Measurements from ENCODE around the gene ASTN1. TPM values are rescaled to one million over a fixed set of nuclear protein-coding genes. Genes with fewer than 3 reads are reported as not detected.

ASTN1 gene
- total and polyA plus RNA-seq, 2 experiments from 2014 or later, result 1.1 TPM; not detected in 1

- H3K27ac ChIP-seq, result no peak overlapping the region
- no peak overlapping the region for H3K4me2 ChIP-seq
- no peak overlapping the region for H3K4me3 ChIP-seq
- H3K9me2 ChIP-seq (replicated peaks; ENCODE audit: insufficient read depth), result no peaks in the 10 kb centered on the region
- no peaks in the 10 kb centered on the region for H3K79me2 ChIP-seq
- no peak for DNase-seq (ENCODE audit: low spot score)
- H3K4me1 ChIP-seq (ENCODE audit: insufficient read depth), result no peaks in the 10 kb centered on the region
- peaks cover 40% of the 10 kb centered on the region for H3K27me3 ChIP-seq
- no peaks in the 10 kb centered on the region for H3K36me3 ChIP-seq (replicated peaks; ENCODE audit: insufficient read depth, low read depth)
- H2AFZ ChIP-seq, result no peak overlapping the region
- WGBS (ENCODE audit: low lambda C conversion rate, missing lambda C conversion rate), result 49% methylated on average over 4 of the region's 4 CpGs
- no peaks in the 10 kb centered on the region for H4K20me1 ChIP-seq (ENCODE audit: insufficient read depth, poor library complexity, severe bottlenecking)
- TF ChIP-seq EZH2 (IDR thresholded peaks at IDR 0.05; ENCODE audit: borderline replicate concordance), result no peak
- no peak for TF ChIP-seq CTCF (IDR thresholded peaks at IDR 0.05; ENCODE audit: poor library complexity)
- TF ChIP-seq EZH2phosphoT487 (IDR thresholded peaks at IDR 0.05; ENCODE audit: low read depth, severe bottlenecking, unreplicated experiment), result no peak
- H3K9me3 ChIP-seq (ENCODE audit: low read depth), result no peaks in the 10 kb centered on the region
Observed at GRCh38 chr1:176903474-176903873, 261.0 kb downstream of the ASTN1 start.

- TF ChIP-seq CTCF (IDR thresholded peaks at IDR 0.05; ENCODE audit: poor library complexity) (no peak), EZH2phosphoT487 (IDR thresholded peaks at IDR 0.05; ENCODE audit: low read depth, severe bottlenecking, unreplicated experiment) (no peak), EZH2 (IDR thresholded peaks at IDR 0.05; ENCODE audit: borderline replicate concordance) (no peak)
- H3K4me2 ChIP-seq, result no peak overlapping the region
- H3K79me2 ChIP-seq, result no peaks in the 10 kb centered on the region
- 81% methylated on average over 2 of the region's 2 CpGs for WGBS (ENCODE audit: low lambda C conversion rate, missing lambda C conversion rate)
- H3K27ac ChIP-seq, result no peak overlapping the region
- H3K9me3 ChIP-seq (ENCODE audit: low read depth), result no peaks in the 10 kb centered on the region
- H3K4me1 ChIP-seq (ENCODE audit: insufficient read depth), result no peaks in the 10 kb centered on the region
- no peak overlapping the region for H2AFZ ChIP-seq
- H3K9me2 ChIP-seq (replicated peaks; ENCODE audit: insufficient read depth), result no peaks in the 10 kb centered on the region
- no peaks in the 10 kb centered on the region for H4K20me1 ChIP-seq (ENCODE audit: insufficient read depth, poor library complexity, severe bottlenecking)
- no peaks in the 10 kb centered on the region for H3K36me3 ChIP-seq (replicated peaks; ENCODE audit: insufficient read depth, low read depth)
- no peak for DNase-seq (ENCODE audit: low spot score)
- no peak overlapping the region for H3K4me3 ChIP-seq
- H3K27me3 ChIP-seq, result peaks cover 45% of the 10 kb centered on the region
Observed at GRCh38 chr1:176899321-176899720, 265.2 kb downstream of the ASTN1 start.

GRCh38 chr1:176897350-176898236, 266.9 kb downstream of the ASTN1 start:
- no peak overlapping the region for H2AFZ ChIP-seq
- no peaks in the 10 kb centered on the region for H3K4me1 ChIP-seq (ENCODE audit: insufficient read depth)
- H3K4me3 ChIP-seq, result no peak overlapping the region

More at GRCh38 chr1:176897350-176898236, 266.9 kb downstream of the ASTN1 start:
- Histone ChIP-seq H3K9me3 (ENCODE audit: low read depth) (no peaks in the 10 kb centered on the region), H3K9me2 (replicated peaks; ENCODE audit: insufficient read depth) (no peaks in the 10 kb centered on the region), H3K4me2 (peak overlapping the region; percentile 76), H3K27me3 (peaks cover 43% of the 10 kb centered on the region), H3K36me3 (replicated peaks; ENCODE audit: insufficient read depth, low read depth) (no peaks in the 10 kb centered on the region), H3K27ac (no peak overlapping the region), H4K20me1 (ENCODE audit: insufficient read depth, poor library complexity, severe bottlenecking) (no peaks in the 10 kb centered on the region), H3K79me2 (no peaks in the 10 kb centered on the region)
- WGBS (ENCODE audit: low lambda C conversion rate, missing lambda C conversion rate), result 5% methylated on average over 25 of the region's 25 CpGs
- TF ChIP-seq CTCF (IDR thresholded peaks at IDR 0.05; ENCODE audit: poor library complexity) (peak; percentile 93), EZH2phosphoT487 (IDR thresholded peaks at IDR 0.05; ENCODE audit: low read depth, severe bottlenecking, unreplicated experiment) (no peak)
- peak; percentile 72 for DNase-seq (ENCODE audit: low spot score)
